ENCODE data around the gene TUT1.

DNA sequence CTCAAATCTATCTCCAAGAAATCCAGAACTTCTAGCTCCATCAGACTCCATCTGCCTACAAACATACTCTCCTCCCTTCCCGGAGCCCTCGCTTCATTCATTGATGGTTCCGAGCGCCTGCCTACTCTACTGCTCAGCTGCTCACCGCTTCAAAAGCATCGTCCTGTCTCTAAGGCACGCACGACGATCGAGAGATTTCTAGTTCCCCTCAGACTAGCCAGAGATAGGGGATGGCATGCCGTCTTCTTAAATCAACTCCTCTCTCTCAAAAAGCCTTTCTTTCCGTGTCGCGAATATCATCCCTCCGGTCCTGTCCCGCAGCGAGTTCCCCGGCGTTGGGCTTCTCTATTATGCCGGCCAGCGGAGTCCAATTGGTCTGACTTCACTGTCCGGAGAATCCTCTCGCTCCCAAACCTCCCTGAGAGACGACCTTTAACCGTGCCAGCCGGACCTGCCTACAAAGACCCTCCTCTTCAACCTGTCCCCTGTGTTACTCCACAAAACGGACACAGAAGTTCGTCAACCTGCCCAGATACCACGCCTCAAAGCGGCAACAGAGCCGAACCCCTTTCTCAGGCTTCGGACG, 18.2 kb downstream of the TUT1 start:
- TF ChIP-seq, protein P1, sequence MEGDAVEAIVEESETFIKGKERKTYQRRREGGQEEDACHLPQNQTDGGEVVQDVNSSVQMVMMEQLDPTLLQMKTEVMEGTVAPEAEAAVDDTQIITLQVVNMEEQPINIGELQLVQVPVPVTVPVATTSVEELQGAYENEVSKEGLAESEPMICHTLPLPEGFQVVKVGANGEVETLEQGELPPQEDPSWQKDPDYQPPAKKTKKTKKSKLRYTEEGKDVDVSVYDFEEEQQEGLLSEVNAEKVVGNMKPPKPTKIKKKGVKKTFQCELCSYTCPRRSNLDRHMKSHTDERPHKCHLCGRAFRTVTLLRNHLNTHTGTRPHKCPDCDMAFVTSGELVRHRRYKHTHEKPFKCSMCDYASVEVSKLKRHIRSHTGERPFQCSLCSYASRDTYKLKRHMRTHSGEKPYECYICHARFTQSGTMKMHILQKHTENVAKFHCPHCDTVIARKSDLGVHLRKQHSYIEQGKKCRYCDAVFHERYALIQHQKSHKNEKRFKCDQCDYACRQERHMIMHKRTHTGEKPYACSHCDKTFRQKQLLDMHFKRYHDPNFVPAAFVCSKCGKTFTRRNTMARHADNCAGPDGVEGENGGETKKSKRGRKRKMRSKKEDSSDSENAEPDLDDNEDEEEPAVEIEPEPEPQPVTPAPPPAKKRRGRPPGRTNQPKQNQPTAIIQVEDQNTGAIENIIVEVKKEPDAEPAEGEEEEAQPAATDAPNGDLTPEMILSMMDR (IDR thresholded peaks at IDR 0.05), result no peak
- TF ChIP-seq POLR2A (IDR thresholded peaks at IDR 0.05), result no peak

Measured in thyroid gland (tissue), 4 donors.